Ovary (tissue), 9 donors: ENCODE measurements around the gene LRP1B. TPM values are rescaled to one million over a fixed set of nuclear protein-coding genes. Genes with fewer than 3 reads are reported as not detected.

Source experiments
- DNase-seq, 5 donors: peaks; one replicate each; pipeline ENCODE4 v3.0.0-alpha.2; 2019 to 2020
- H3K27ac ChIP-seq, 2 donors: fragments of 200-600 bp; one replicate each; pipeline versions ENCODE4 v1.5.1 to v1.8.0; 2019 to 2022
- H3K27me3 ChIP-seq: fragments of 200-600 bp; one replicate; pipeline ENCODE4 v1.8.0; 2022
- H3K36me3 ChIP-seq: fragments of 200-600 bp; sonication (generic); one replicate; pipeline ENCODE4 v1.5.1; 2019
- H3K4me1 ChIP-seq: one replicate; pipeline ENCODE4 v1.8.1; 2013; ENCODE audit warnings: mild to moderate bottlenecking, moderate library complexity; ENCODE audit not compliant: insufficient read depth
- H3K4me3 ChIP-seq: fragments of 200-600 bp; sonication (generic); one replicate; pipeline ENCODE4 v1.5.1; 2017
- H3K9me3 ChIP-seq, 2 donors: fragments of 200-600 bp in 1 of 2; sonication (generic) in 1 of 2; one replicate each; pipeline versions ENCODE4 v1.5.1 to v1.8.1; 2013 to 2019; ENCODE audit warnings: mild to moderate bottlenecking in 1 of 2, moderate library complexity in 1 of 2
- EP300 ChIP-seq: sonication (generic); formaldehyde crosslinking; IDR thresholded peaks from one replicate; pipeline ENCODE4 v1.6.1; 2017; ENCODE audit warnings: antibody characterized with exemption
- POLR2A ChIP-seq: fragments of 450-650 bp; IDR thresholded peaks from one replicate; pipeline ENCODE4 v1.6.1; 2017; ENCODE audit warnings: antibody characterized with exemption, mild to moderate bottlenecking, moderate library complexity
- WGBS, 3 donors: extraction: QIAGEN DNeasy Blood & Tissue Kit in 1 of 3; methylation state at CpG; one replicate each; pipeline versions ENCODE4 v1.1.5 to v1.1.7; 2013 to 2017; 5-methylcytosine and 5-hydroxymethylcytosine counted together
- intact Hi-C, 4 donors: fragments of 100-400 bp; cut with DNase I; formaldehyde crosslinking; loops; one replicate each; pipeline versions ENCODE4 v1.11.0 to v1.15.1; 2022 to 2023
- polyA plus RNA-seq, 2 donors: library from polyadenylated mRNA; stranded (reverse); fragments of 200-250 nt in 1 of 2; fragments of 350-450 nt in 1 of 2; fragmentation: Illumina TruSeq in 1 of 2; extraction: RNeasy Lipid Tissue Mini Kit (QIAGEN cat#74804) in 1 of 2; gene quantifications; one replicate each; pipeline ENCODE4 v1.2.3, GENCODE V29; 2013 to 2014
- total RNA-seq, 7 donors: library from RNA; depleted of rRNA in 2 of 7; stranded (reverse); fragments of >200 nt in 2 of 7; fragmentation: NEBNext Ultra II Directional in 3 of 7; extraction: Animal tissue kit (Norgen Biotek cat#: 25700) in 3 of 7; gene quantifications; one replicate each; pipeline versions ENCODE4 v1.1.0 to v1.2.4, GENCODE V29; 2016 to 2023
- TF ChIP-seq, protein P1 (sequence below), 3 donors: fragments of 450-650 bp in 2 of 3; fragments of 200-600 bp in 1 of 3; IDR thresholded peaks; one replicate each; pipeline versions ENCODE4 v1.5.1 to v1.8.0; 2016 to 2022; ENCODE audit warnings: antibody characterized with exemption in 3 of 3, mild to moderate bottlenecking in 1 of 3
- donor health status: DM: no; HTN: no; CAD: no; lungs with moderate emphysema.
- donor health status: DM: no; HTN: no; CAD: no.
- donor health status: Bipolar disorder and iron deficiency.
- donor health status: DM: yes; HTN: yes; CAD: no.
- donor health status: DM: no; HTN: no; CAD: no.
- donor health status: DM: yes; HTN: yes; CAD: no.

Gene LRP1B
- total and polyA plus RNA-seq, 9 donors: 0.08 to 2.6 (median 0.37) TPM

DNA sequence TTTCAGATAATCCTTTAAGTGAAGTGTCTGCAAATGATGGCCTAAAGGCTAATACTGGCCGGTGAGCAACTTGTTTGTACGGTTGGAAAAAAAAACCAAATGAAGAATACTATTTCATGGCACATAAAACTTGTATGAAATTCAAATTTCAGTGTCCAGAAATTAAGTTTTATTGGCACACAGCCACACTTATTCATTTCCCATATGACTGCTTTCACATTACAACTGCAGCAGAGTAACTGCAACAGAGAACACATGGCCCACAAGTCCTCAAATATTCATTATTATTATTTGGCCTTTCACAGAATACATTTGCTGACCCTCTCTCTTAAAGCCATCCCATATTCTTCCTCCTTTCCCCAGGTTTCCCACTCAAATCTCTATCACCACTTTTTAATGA lies 1268.6 kb downstream of the LRP1B start:
- Histone ChIP-seq H3K27me3 (no peaks in the 10 kb centered on the region), H3K27ac (no peak overlapping the region), H3K4me3 (no peak overlapping the region), H3K9me3 (no peaks in the 10 kb centered on the region), H3K36me3 (no peaks in the 10 kb centered on the region), H3K4me1 (no peaks in the 10 kb centered on the region)
- TF ChIP-seq, protein P1, sequence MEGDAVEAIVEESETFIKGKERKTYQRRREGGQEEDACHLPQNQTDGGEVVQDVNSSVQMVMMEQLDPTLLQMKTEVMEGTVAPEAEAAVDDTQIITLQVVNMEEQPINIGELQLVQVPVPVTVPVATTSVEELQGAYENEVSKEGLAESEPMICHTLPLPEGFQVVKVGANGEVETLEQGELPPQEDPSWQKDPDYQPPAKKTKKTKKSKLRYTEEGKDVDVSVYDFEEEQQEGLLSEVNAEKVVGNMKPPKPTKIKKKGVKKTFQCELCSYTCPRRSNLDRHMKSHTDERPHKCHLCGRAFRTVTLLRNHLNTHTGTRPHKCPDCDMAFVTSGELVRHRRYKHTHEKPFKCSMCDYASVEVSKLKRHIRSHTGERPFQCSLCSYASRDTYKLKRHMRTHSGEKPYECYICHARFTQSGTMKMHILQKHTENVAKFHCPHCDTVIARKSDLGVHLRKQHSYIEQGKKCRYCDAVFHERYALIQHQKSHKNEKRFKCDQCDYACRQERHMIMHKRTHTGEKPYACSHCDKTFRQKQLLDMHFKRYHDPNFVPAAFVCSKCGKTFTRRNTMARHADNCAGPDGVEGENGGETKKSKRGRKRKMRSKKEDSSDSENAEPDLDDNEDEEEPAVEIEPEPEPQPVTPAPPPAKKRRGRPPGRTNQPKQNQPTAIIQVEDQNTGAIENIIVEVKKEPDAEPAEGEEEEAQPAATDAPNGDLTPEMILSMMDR (IDR thresholded peaks at IDR 0.05): no peak
- no peak for TF ChIP-seq EP300
- no peak for TF ChIP-seq POLR2A
- DNase-seq: no peak
- 45 to 65% (median 65%) methylated on average over 2 of the region's 2 CpGs for WGBS, 3 donors
- intact Hi-C loops: no loop called here

DNA sequence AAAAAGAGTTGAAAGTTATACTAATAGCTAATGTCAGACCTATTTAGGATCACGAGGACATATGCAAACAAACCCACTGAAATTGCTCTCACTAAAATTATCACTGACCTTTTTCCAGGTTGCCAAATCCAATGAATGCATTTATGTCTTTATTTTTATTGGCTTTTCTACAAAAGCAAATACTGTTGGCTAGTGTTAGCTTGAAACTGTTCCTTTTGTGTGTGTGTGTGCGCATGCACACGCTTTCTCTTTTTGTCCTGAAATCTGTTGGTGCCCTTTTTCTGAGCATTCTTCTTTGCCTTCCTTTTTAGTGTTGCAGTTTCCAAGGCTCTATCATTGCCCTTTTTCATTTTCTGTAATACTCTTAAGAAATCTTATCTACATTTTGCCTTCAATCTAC lies 1269.2 kb downstream of the LRP1B start:
- no peak overlapping the region for H3K4me3 ChIP-seq
- TF ChIP-seq, protein P1 (IDR thresholded peaks at IDR 0.05): no peak
- no peak for TF ChIP-seq POLR2A
- TF ChIP-seq EP300: no peak
- H3K4me1 ChIP-seq: no peaks in the 10 kb centered on the region
- no peaks in the 10 kb centered on the region for H3K27me3 ChIP-seq
- no peaks in the 10 kb centered on the region for H3K9me3 ChIP-seq
- no peaks in the 10 kb centered on the region for H3K36me3 ChIP-seq
- intact Hi-C loops: no loop called here
- WGBS, 3 donors: 80 to 84% (median 81%) methylated on average over 3 of the region's 3 CpGs
- DNase-seq: no peak
- H3K27ac ChIP-seq: no peak overlapping the region

DNA sequence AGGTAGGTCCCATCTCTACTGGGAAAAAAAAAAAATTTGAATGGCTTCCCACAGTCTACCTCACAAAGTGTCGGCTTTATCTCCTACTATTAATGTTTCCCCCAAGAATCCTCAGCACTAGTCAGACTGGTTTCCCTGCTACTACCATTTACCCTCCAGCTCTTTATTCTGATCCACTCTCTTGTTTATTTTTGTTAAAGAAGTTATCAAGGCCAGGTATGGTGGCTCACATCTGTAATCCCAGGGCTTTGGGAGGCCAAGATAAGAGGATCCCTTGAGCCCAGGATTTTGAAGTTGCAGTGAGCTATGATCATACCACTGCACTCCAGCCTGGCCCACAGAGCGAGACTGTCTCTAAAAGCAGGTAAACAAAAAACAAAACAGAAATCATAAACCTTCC lies 1275.3 kb downstream of the LRP1B start:
- TF ChIP-seq POLR2A (no peak), EP300 (no peak)
- TF ChIP-seq, protein P1 (IDR thresholded peaks at IDR 0.05): no peak

DNA sequence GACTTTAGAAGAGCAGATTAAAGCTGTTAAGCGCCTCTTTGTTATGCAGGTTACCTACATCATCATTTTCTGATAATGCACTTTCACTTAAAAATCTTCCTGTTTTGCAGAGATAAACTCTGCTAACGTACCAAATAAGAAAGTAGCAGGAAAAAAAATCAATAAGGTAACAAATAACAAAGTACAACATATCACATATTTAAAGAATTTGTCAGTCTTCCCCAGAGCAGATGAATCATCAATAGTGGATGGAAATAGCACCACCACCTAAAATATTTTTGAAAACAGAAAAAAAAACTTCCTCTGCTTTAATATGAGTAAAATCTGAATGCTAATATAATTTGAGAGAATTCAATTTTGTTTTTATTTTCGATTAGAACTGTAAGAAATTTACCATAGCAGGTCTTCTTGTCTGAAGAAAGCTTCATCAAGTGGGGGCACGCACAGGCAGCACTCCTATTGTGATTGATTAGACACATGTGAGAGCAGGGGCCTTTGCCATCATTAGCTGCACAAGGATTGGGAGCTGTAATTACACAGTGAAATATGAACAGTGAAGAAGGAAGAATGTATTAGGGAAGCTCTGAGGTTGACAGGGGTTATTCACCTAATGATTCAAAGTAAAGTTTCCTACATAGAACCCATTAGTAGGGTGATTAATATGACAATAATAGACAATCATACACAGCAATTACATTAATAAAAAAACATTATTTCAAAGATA lies 1279.4 kb downstream of the LRP1B start:
- WGBS, 3 donors: 52 to 68% (median 60%) methylated on average over 4 of the region's 4 CpGs
- Histone ChIP-seq H3K36me3 (no peaks in the 10 kb centered on the region), H3K27me3 (no peaks in the 10 kb centered on the region), H3K9me3 (no peaks in the 10 kb centered on the region), H3K27ac (no peak overlapping the region), H3K4me3 (no peak overlapping the region), H3K4me1 (no peaks in the 10 kb centered on the region)
- TF ChIP-seq, protein P1 (IDR thresholded peaks at IDR 0.05): no peak
- TF ChIP-seq POLR2A: no peak
- no peak for TF ChIP-seq EP300
- no peak for DNase-seq
- intact Hi-C loops: no loop called here

More for the DNA sequence above, 1275.3 kb downstream of the LRP1B start:
- H3K9me3 ChIP-seq: no peaks in the 10 kb centered on the region
- intact Hi-C loops: no loop called here
- no peak overlapping the region for H3K4me3 ChIP-seq
- H3K27ac ChIP-seq: no peak overlapping the region
- WGBS, 3 donors: 86 to 93% (median 87%) methylated on average over 2 of the region's 2 CpGs
- no peak for DNase-seq
- H3K4me1 ChIP-seq: no peaks in the 10 kb centered on the region
- H3K27me3 ChIP-seq: no peaks in the 10 kb centered on the region
- no peaks in the 10 kb centered on the region for H3K36me3 ChIP-seq
